Left ventricle myocardium inferior (tissue), 1 donor: ENCODE results near the gene FAM53A. TPM values are rescaled to one million over a fixed set of nuclear protein-coding genes. Genes with fewer than 3 reads are reported as not detected.

ENCODE experiments used
- DNase-seq: peaks from one replicate; pipeline ENCODE4 v3.0.0-alpha.2; 2020
- H3K27ac ChIP-seq: fragments of 200-600 bp; replicated peaks from 2 replicates; pipeline ENCODE4 v1.8.0; 2021
- H3K27me3 ChIP-seq: fragments of 200-600 bp; 2 replicates; pipeline ENCODE4 v1.8.0; 2021; ENCODE audit warnings: low read depth
- H3K36me3 ChIP-seq: fragments of 200-600 bp; 2 replicates; pipeline ENCODE4 v1.8.0; 2021
- H3K4me1 ChIP-seq: fragments of 200-600 bp; 2 replicates; pipeline ENCODE4 v1.8.0; 2021
- H3K4me3 ChIP-seq: fragments of 200-600 bp; 2 replicates; pipeline ENCODE4 v1.8.0; 2021; ENCODE audit warnings: mild to moderate bottlenecking, moderate library complexity
- H3K9me3 ChIP-seq: fragments of 200-600 bp; replicated peaks from 2 replicates; pipeline ENCODE4 v1.8.0; 2021
- intact Hi-C: fragments of 100-400 bp; cut with micrococcal nuclease; formaldehyde crosslinking; loops from one replicate; pipeline ENCODE4 v1.11.0; 2022
- total RNA-seq: library from RNA; stranded (reverse); fragmentation: NEBNext Ultra II Directional; extraction: Animal tissue kit (Norgen Biotek cat#: 25700); gene quantifications from one replicate; pipeline ENCODE4 v1.2.1, GENCODE V29; 2021
- TF ChIP-seq, protein P1 (sequence below): fragments of 200-600 bp; IDR thresholded peaks from 2 replicates; pipeline ENCODE4 v1.8.0; 2021; ENCODE audit warnings: antibody characterized with exemption, mild to moderate bottlenecking, borderline replicate concordance
- donor health status: DM: no; HTN: yes; CAD: no; lungs with severe emphysema.

Gene FAM53A
- total RNA-seq, 1 donor from 2014 or later: 0.71 TPM

DNA sequence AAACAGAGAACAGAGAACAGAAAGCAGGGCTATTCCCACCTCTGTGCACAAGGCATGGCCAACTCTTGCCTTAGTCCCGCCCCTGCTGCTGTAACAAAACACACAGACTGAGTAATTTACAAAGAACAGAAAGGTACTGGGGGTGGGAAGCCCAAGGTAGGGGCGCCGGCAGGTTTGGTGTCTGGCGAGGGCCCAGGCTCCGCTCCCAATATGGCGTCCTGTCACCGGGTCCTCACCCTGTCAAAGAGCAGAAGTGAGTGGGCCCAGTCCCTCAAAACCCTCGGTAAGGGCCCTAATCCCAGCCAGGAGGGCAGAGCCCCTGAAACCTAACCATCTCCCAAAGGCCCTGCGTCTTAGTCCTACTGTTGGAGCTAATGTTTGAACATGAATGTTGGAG, 71.0 kb downstream of the FAM53A start:
- Histone ChIP-seq H3K4me3 (no peak overlapping the region), H3K36me3 (no peaks in the 10 kb centered on the region), H3K9me3 (peaks cover 6% of the 10 kb centered on the region), H3K27ac (no peak overlapping the region), H3K4me1 (peaks cover 8% of the 10 kb centered on the region), H3K27me3 (peaks cover 6% of the 10 kb centered on the region)
- TF ChIP-seq, protein P1, sequence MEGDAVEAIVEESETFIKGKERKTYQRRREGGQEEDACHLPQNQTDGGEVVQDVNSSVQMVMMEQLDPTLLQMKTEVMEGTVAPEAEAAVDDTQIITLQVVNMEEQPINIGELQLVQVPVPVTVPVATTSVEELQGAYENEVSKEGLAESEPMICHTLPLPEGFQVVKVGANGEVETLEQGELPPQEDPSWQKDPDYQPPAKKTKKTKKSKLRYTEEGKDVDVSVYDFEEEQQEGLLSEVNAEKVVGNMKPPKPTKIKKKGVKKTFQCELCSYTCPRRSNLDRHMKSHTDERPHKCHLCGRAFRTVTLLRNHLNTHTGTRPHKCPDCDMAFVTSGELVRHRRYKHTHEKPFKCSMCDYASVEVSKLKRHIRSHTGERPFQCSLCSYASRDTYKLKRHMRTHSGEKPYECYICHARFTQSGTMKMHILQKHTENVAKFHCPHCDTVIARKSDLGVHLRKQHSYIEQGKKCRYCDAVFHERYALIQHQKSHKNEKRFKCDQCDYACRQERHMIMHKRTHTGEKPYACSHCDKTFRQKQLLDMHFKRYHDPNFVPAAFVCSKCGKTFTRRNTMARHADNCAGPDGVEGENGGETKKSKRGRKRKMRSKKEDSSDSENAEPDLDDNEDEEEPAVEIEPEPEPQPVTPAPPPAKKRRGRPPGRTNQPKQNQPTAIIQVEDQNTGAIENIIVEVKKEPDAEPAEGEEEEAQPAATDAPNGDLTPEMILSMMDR: no peak
- intact Hi-C loops: no loop called here
- no peak for DNase-seq

DNA sequence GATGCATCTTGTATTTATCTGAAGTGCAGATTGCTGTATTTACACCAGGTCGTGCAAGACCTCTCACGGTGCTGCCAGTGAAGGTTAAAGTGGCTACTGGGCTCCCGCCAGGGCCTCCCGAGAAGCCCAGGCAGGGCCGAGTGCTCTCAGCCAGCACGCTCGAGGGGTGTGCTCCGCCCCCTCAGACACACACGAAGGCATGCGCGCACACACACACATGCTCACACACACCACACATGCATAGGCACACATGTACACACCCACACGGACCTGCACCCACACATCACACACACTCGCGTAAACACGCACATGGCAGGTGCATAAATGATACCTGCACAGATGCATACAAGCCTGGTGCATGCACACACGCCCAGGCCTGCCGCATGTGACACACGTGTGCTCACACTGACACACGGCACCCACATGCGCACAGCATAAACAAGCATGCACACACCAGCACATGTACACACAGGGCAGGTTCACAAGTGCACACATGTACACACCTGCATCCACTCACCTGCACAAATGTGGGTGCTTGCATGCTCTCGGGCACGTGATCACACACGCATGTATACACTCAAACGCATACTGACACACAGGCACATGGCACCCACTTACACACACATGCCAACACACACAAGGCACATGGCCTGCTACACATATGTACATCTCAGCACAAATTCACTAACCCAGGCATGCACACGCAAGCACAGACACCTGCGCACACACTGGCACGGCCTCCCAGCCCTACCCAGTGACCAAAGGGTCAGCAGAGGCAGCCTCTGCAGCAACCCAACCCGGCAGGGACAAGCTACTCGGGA, 71.6 kb downstream of the FAM53A start:
- H3K4me1 ChIP-seq: peaks cover 8% of the 10 kb centered on the region
- H3K36me3 ChIP-seq: no peaks in the 10 kb centered on the region
- DNase-seq: no peak
- TF ChIP-seq, protein P1: no peak
- H3K27me3 ChIP-seq: peaks cover 8% of the 10 kb centered on the region
- intact Hi-C loops: no loop called here
- no peak overlapping the region for H3K4me3 ChIP-seq
- peaks cover 1% of the 10 kb centered on the region for H3K9me3 ChIP-seq
- no peak overlapping the region for H3K27ac ChIP-seq

DNA sequence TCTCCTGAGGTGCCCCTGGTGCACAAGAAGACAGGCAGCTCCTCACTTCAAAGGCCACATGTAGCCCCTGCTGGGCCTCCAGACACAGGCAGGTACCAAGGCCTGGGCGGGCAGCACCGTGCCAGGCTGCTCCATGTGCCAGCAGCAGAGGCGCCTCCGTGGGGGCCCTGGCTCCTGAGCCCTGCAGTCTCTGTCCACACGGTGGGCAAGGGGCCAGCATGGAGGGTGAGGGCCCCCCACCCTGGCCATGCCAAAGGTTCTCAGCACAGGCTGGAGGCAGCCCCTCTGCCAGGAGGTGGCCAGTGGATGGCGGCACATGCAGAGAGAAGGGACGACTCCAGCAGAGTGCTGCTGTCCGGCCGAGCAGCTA, 72.6 kb downstream of the FAM53A start:
- TF ChIP-seq, protein P1: no peak
- no peaks in the 10 kb centered on the region for H3K36me3 ChIP-seq
- peaks cover 7% of the 10 kb centered on the region for H3K4me1 ChIP-seq
- no peak overlapping the region for H3K4me3 ChIP-seq
- H3K27me3 ChIP-seq: peaks cover 17% of the 10 kb centered on the region
- H3K27ac ChIP-seq: no peak overlapping the region
- intact Hi-C loops: no loop called here
- no peak for DNase-seq
- H3K9me3 ChIP-seq: no peaks in the 10 kb centered on the region

DNA sequence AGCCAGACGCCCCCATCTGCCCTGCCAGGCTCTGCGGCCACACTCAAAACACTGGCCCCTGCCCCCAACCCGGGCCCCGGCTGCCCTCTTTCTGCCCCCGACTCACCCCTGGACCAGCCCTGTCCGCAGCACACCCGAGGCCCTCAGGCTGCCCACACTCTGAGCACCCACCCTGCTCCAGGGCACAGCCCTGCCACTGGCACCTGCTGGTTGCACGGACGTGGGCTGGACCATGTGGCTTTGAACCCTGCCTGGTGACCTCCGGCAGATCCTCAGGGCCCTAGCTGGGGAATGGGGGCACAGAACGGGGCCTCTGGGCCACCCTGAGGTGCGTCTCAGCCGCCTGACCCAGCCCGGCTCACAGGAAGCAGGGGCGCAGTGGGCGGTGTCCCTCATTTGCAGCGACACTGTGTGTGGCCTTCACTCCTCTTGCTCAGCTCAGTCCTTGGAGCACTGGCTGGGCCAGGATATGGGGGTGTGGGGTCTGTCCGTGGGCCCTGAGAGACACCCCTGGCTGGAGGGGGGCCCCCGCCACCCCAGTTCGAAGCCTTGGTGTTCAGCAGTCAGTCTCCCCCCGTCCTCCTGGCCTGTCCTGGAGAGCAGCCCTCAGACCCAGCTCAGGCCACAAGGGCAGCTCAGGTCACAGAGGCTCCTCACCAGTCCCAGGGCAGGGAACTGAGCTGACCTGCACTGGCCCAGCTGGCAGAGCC, 73.2 kb downstream of the FAM53A start:
- no peak for DNase-seq
- Histone ChIP-seq H3K27me3 (peaks cover 22% of the 10 kb centered on the region), H3K4me3 (no peak overlapping the region), H3K36me3 (no peaks in the 10 kb centered on the region), H3K9me3 (no peaks in the 10 kb centered on the region), H3K27ac (no peak overlapping the region), H3K4me1 (peaks cover 2% of the 10 kb centered on the region)
- TF ChIP-seq, protein P1: no peak
- intact Hi-C loops: no loop called here

DNA sequence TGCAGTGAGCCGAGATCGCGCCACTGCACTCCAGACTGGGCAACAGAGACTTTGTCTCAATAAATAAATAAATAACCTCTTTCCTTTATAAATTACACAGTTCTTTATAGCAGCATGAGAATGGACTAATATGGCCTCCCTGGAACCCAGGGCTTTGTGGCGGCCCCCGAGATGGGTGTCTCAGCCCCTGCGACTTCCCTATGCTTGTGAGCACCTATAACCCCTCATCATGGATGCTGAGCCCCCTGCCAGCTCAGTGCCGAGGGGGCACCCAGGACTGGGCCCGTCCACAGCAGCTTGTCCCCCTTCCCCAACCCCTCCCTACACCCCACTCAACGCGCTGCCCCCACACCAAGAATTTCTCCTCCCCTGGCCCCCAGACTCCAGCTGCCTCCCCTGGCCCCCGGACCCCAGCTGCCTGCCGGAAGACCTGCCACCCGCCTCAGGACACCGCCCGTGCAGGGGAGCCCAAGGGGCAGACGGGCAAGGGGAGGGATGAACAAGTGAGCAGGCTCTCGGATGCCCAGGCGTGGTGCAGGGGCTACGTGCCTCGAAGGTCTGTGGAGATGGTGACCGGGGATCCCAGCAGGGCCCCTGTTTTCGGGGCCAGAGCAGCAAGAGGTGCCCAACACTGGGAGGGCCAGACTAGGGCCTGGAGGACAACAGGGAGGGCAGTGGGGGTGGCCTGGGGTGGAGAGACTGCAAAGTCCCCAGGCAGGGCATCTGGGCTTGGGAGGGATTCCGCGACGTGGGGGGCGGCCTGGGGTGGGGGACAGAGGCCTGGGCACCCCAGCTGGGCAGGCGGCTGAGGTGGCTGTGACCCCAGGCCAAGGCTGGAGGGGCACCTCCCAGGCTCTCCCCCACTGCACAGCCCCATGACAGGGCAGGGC, 74.0 kb downstream of the FAM53A start:
- Histone ChIP-seq H3K4me1 (no peaks in the 10 kb centered on the region), H3K27ac (no peak overlapping the region), H3K4me3 (no peak overlapping the region), H3K27me3 (peaks cover 30% of the 10 kb centered on the region), H3K9me3 (no peaks in the 10 kb centered on the region), H3K36me3 (no peaks in the 10 kb centered on the region)
- intact Hi-C loops: no loop called here
- TF ChIP-seq, protein P1: no peak
- no peak for DNase-seq
